Panc1 (cell line): ENCODE results near the gene PKD1L1.

Experiments
- CTCF ChIP-seq: fragments of 450-650 bp; IDR thresholded peaks from 2 replicates; pipeline ENCODE4 v1.5.1; 2017; ENCODE audit warnings: mild to moderate bottlenecking
- POLR2AphosphoS5 ChIP-seq: IDR thresholded peaks from 2 replicates; pipeline ENCODE4 v1.6.1; 2012; ENCODE audit warnings: mild to moderate bottlenecking, low read depth, low read length, moderate library complexity
- REST ChIP-seq, 2 experiments: IDR thresholded peaks; 2 replicates each; pipeline ENCODE4 v1.6.1; 2011 to 2012; ENCODE audit warnings: low read depth in 2 of 2, control low read depth in 1 of 2, low read length in 1 of 2, mild to moderate bottlenecking in 1 of 2, moderate library complexity in 1 of 2; ENCODE audit not compliant: insufficient read depth in 1 of 2
- SIN3A ChIP-seq: IDR thresholded peaks from 2 replicates; pipeline ENCODE4 v1.6.1; 2012; ENCODE audit warnings: low read depth, mild to moderate bottlenecking, low read length, moderate library complexity, borderline replicate concordance; ENCODE audit not compliant: insufficient read depth
- TCF7L2 ChIP-seq: IDR thresholded peaks from 2 replicates; pipeline ENCODE4 v1.6.1; 2011; ENCODE audit warnings: mild to moderate bottlenecking, low read depth, low read length, inconsistent platforms

GRCh38 chr7:47807756-47808155, 140.5 kb downstream of the PKD1L1 start:
- TF ChIP-seq REST (IDR thresholded peaks at IDR 0.05; ENCODE audit: insufficient read depth in 1 of 2, low read depth in 2 of 2, low read length in 1 of 2) (no peak), CTCF (no peak; the same call in 1 of the 2 replicates), TCF7L2 (no peak), POLR2AphosphoS5 (no peak), SIN3A (no peak)
